SHP77 (cell line): ENCODE measurements around the gene OR8K3.

Source experiments
- DNase-seq, 2 experiments: peaks; one replicate each; lab custom pipeline; 2025; lab: John Stamatoyannopoulos, UW

The OR8K3 gene

GRCh38 chr11:56314844-56315243, at the start of gene OR8K3:
Gene OR8K3 (plus strand): TSS chr11:56315144. CDS start chr11:56318307, 3,163 bp downstream.
- no peak for DNase-seq

- DNase-seq: no peak
Observed at GRCh38 chr11:56271092-56271491, 43.9 kb upstream of the OR8K3 start.

- no peak for DNase-seq
Observed at GRCh38 chr11:56273854-56274253, 41.1 kb upstream of the OR8K3 start, which contains the start of gene OR5T1. Gene OR5T1 (plus strand): TSS chr11:56274154. CDS start chr11:56275639, 1,485 bp downstream.

GRCh38 chr11:56292154-56292553, 22.8 kb upstream of the OR8K3 start, which contains the start of gene OR8H1:
Gene OR8H1 (minus strand): TSS chr11:56292254. CDS start chr11:56291062, 1,192 bp downstream.
- no peak for DNase-seq

- DNase-seq: no peak
Observed at GRCh38 chr11:56296898-56297297, 18.0 kb upstream of the OR8K3 start.

GRCh38 chr11:56307836-56308235, 7.1 kb upstream of the OR8K3 start:
- DNase-seq: no peak

GRCh38 chr11:56331861-56332491, 17.0 kb downstream of the OR8K3 start:
- no peak for DNase-seq

GRCh38 chr11:56333156-56333555, 18.2 kb downstream of the OR8K3 start:
- DNase-seq: no peak

- no peak for DNase-seq
Observed at GRCh38 chr11:56340289-56340688, 25.3 kb downstream of the OR8K3 start.

GRCh38 chr11:56345739-56346138, 30.8 kb downstream of the OR8K3 start, which contains the start of gene OR8K1:
Gene OR8K1 (plus strand): TSS chr11:56346039. CDS start chr11:56346039, 0 bp downstream.
- DNase-seq: no peak

GRCh38 chr11:56353991-56354390, 39.0 kb downstream of the OR8K3 start, which contains the start of gene OR8J1:
Gene OR8J1 (plus strand): TSS chr11:56354291. CDS start chr11:56360247, 5,956 bp downstream.
- DNase-seq: no peak
